Heart left ventricle (tissue), 16 donors: ENCODE data around the gene HS6ST3. TPM values are rescaled to one million over a fixed set of nuclear protein-coding genes. Genes with fewer than 3 reads are reported as not detected.

Experiments
- ATAC-seq, 4 donors: fragments of 200-7000 bp; cut with Tn5 transposase; one replicate each; pipeline ENCODE4 v1.9.1; 2020 to 2022; ENCODE audit warnings: moderate library complexity in 4 of 4, mild to moderate bottlenecking in 3 of 4, moderate number of reproducible peaks in 1 of 4
- DNase-seq, 5 donors: peaks; one replicate each; pipeline ENCODE4 v3.0.0-alpha.2; 2020
- H3K27ac ChIP-seq, 12 donors: fragments of 200-600 bp; sonication (generic) in 4 of 12; one replicate each; pipeline versions ENCODE4 v1.5.0 to v1.8.0; 2016 to 2022; ENCODE audit warnings: mild to moderate bottlenecking in 2 of 12
- H3K27me3 ChIP-seq, 9 donors: fragments of 200-600 bp; sonication (generic) in 2 of 9; one replicate each; pipeline versions ENCODE4 v1.5.1 to v1.8.0; 2016 to 2022; ENCODE audit warnings: mild to moderate bottlenecking in 3 of 9
- H3K36me3 ChIP-seq, 9 donors: fragments of 200-600 bp; sonication (generic) in 2 of 9; one replicate each; pipeline versions ENCODE4 v1.5.0 to v1.8.0; 2018 to 2022; ENCODE audit warnings: mild to moderate bottlenecking in 2 of 9
- H3K4me1 ChIP-seq, 12 donors: fragments of 200-600 bp; sonication (generic) in 4 of 12; one replicate each; pipeline versions ENCODE4 v1.5.0 to v1.8.0; 2016 to 2022; ENCODE audit warnings: mild to moderate bottlenecking in 3 of 12
- H3K4me3 ChIP-seq, 12 donors: fragments of 200-600 bp; sonication (generic) in 4 of 12; one replicate each; pipeline versions ENCODE4 v1.5.0 to v1.8.0; 2017 to 2022; ENCODE audit warnings: mild to moderate bottlenecking in 9 of 12, moderate library complexity in 4 of 12
- H3K9me3 ChIP-seq, 12 donors: fragments of 200-600 bp; sonication (generic) in 4 of 12; one replicate each; pipeline versions ENCODE4 v1.5.0 to v1.8.0; 2016 to 2022; ENCODE audit warnings: mild to moderate bottlenecking in 1 of 12
- POLR2A ChIP-seq, 2 donors: fragments of 450-650 bp; IDR thresholded peaks; one replicate each; pipeline ENCODE4 v1.6.1; 2017; ENCODE audit warnings: antibody characterized with exemption in 2 of 2, mild to moderate bottlenecking in 2 of 2, moderate library complexity in 2 of 2
- WGBS, 4 donors: extraction: QIAGEN DNeasy Blood & Tissue Kit in 2 of 4; methylation state at CpG; one replicate each; pipeline versions ENCODE4 v1.1.5 to v1.1.7; 2013 to 2018; 5-methylcytosine and 5-hydroxymethylcytosine counted together
- intact Hi-C, 10 donors: fragments of 100-400 bp; cut with DNase I; formaldehyde crosslinking; loops; one replicate each; pipeline versions ENCODE4 v1.11.1 to v1.14.2; 2022
- polyA plus RNA-seq, 2 donors: library from polyadenylated mRNA; stranded (reverse); fragments of 200-250 nt; gene quantifications; one replicate each; pipeline ENCODE4 v1.2.3, GENCODE V29; 2013
- total RNA-seq, 9 donors: library from RNA; depleted of rRNA in 2 of 9; stranded (reverse); fragments of >200 nt in 2 of 9; fragmentation: NEBNext Ultra II Directional in 3 of 9; extraction: Animal tissue kit (Norgen Biotek cat#: 25700) in 3 of 9; gene quantifications; one replicate each; pipeline versions ENCODE4 v1.1.0 to v1.2.4, GENCODE V29; 2016 to 2023
- TF ChIP-seq, protein P1 (sequence below), 12 donors: fragments of 200-600 bp; sonication (generic) in 4 of 12; IDR thresholded peaks; one replicate each; pipeline versions ENCODE4 v1.5.0 to v1.8.0; 2018 to 2022; ENCODE audit warnings: antibody characterized with exemption in 12 of 12, mild to moderate bottlenecking in 5 of 12
- donor health status: ischemic (EF 13 %, LVEDD 7.1; RV severe dilation, severe dysfunction).
- donor health status: healthy with polysubstance abuse.
- donor health status: DM: no; HTN: yes; CAD: no.
- donor health status: DM: no; HTN: no; CAD: no.
- donor health status: ischemic (EF 25% LVEDD 6.9; RV normal size, moderate dysfunction).
- donor health status: ischemic (EF 25% LVEDD 5.7; RV mildly dilated, moderate dysfunction).
- donor health status: healthy.
- donor health status: DM: yes; HTN: yes; CAD: no.
- donor health status: ischemic (EF 35%, LVEDD 5.7; RV mildly dilated, moderate dysfunction).
- donor health status: nonischemic (EF 11% LVEDD 7.7; RV severe dilation, severe dysfunction).
- donor health status: DM: yes; HTN: yes; CAD: no.
- donor health status: PGD.
- donor health status: ischemic (EF 29% LVEDD 5.4; RV normal size, mild dysfunction).
- donor health status: nonischemic (EF 23%, LVEDD 6.1; RV moderate dilation, normal function).

HS6ST3 gene
- total and polyA plus RNA-seq, 11 donors = 0.01 to 5.2 (median 1.2) TPM

DNA sequence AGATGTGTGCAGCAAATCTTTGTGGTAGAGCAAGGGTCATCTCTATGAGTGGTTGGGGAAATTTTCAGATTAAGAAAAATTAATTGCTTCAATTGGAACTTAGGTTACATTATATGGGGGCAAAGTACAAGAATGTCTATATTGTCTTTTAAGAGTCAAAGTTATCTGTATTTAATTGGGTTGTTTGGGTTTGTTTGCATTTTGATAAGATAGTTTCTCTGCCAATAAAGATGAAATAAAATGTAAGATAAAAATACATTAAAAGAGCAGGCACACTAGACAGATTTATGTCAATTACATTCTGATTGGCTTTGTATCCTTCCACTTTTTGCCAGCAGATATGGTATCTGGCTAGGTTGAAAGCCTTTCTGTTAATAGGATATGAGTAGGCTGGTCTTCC lies 587.1 kb downstream of the HS6ST3 start:
- no peaks in the 10 kb centered on the region for H3K27me3 ChIP-seq
- DNase-seq (no peak), ATAC-seq (no peak)
- no peaks in the 10 kb centered on the region for H3K36me3 ChIP-seq
- H3K4me3 ChIP-seq = no peak overlapping the region
- TF ChIP-seq, protein P1, sequence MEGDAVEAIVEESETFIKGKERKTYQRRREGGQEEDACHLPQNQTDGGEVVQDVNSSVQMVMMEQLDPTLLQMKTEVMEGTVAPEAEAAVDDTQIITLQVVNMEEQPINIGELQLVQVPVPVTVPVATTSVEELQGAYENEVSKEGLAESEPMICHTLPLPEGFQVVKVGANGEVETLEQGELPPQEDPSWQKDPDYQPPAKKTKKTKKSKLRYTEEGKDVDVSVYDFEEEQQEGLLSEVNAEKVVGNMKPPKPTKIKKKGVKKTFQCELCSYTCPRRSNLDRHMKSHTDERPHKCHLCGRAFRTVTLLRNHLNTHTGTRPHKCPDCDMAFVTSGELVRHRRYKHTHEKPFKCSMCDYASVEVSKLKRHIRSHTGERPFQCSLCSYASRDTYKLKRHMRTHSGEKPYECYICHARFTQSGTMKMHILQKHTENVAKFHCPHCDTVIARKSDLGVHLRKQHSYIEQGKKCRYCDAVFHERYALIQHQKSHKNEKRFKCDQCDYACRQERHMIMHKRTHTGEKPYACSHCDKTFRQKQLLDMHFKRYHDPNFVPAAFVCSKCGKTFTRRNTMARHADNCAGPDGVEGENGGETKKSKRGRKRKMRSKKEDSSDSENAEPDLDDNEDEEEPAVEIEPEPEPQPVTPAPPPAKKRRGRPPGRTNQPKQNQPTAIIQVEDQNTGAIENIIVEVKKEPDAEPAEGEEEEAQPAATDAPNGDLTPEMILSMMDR (IDR thresholded peaks at IDR 0.05) = no peak
- no peak for TF ChIP-seq POLR2A (IDR thresholded peaks at IDR 0.05)
- H3K9me3 ChIP-seq = peaks cover 0 to 4% (median 0%) of the 10 kb centered on the region in 12 donors
- intact Hi-C loops = no loop called here
- H3K4me1 ChIP-seq = no peaks in the 10 kb centered on the region
- no peak overlapping the region for H3K27ac ChIP-seq

DNA sequence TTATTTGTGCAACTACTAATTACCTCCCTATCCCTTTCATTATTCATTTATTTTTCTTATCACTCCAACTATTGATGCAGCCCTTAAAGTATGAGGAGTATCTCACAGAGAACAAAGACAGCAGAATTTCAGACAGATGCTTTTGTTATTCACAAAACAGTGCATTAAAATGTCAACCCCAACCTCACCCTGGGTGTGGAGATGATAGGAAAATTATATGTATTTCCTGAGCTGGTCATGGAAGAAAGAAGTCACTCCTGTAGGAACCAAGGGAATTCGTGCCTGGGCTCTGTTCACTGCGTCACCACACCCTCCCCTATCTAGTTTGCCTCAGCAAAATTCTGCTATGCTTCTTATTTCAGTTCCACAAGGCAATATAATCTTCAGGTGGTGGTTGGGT lies 588.9 kb downstream of the HS6ST3 start:
- DNase-seq = no peak
- Histone ChIP-seq H3K4me1 (peaks cover 0 to 5% (median 0%) of the 10 kb centered on the region in 12 donors), H3K9me3 (peaks cover 0 to 4% (median 0%) of the 10 kb centered on the region in 12 donors), H3K4me3 (no peak overlapping the region), H3K36me3 (no peaks in the 10 kb centered on the region), H3K27ac (no peak overlapping the region), H3K27me3 (no peaks in the 10 kb centered on the region)
- WGBS, 4 donors = 45 to 85% (median 70%) methylated on average over 2 of the region's 2 CpGs
- no peak for ATAC-seq
- TF ChIP-seq POLR2A (IDR thresholded peaks at IDR 0.05) = no peak
- TF ChIP-seq, protein P1 (IDR thresholded peaks at IDR 0.05) = no peak
- intact Hi-C loops = no loop called here

DNA sequence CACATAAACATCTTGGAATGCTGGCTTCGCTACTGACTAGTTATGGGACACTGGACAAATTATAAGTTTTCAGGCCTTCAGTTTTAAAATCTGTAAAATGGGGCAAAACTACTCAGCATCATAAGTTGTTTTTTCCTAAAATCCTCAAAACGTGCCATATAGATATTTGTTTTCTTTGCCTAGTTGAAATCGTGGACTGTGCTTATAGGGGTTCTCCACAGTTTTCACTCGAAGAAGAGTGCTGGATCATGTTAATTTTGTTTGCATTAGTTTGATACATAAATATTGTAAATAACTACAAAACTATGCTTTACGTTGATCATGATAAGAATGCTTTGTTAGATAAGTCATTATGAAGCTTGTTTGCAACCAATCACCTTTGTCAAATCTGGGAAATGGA lies 591.0 kb downstream of the HS6ST3 start:
- H3K27me3 ChIP-seq = no peaks in the 10 kb centered on the region
- H3K36me3 ChIP-seq = no peaks in the 10 kb centered on the region
- 85 to 87% (median 86%) methylated on average over 5 of the region's 5 CpGs for WGBS, 4 donors
- H3K9me3 ChIP-seq = peaks cover 0 to 4% (median 0%) of the 10 kb centered on the region in 12 donors
- no peak overlapping the region for H3K27ac ChIP-seq
- TF ChIP-seq, protein P1 (IDR thresholded peaks at IDR 0.05) = no peak
- no peak for TF ChIP-seq POLR2A (IDR thresholded peaks at IDR 0.05)
- no peak for DNase-seq
- no peak for ATAC-seq
- H3K4me1 ChIP-seq = peaks cover 0 to 8% (median 0%) of the 10 kb centered on the region in 12 donors
- intact Hi-C loops = no loop called here
- H3K4me3 ChIP-seq = no peak overlapping the region

DNA sequence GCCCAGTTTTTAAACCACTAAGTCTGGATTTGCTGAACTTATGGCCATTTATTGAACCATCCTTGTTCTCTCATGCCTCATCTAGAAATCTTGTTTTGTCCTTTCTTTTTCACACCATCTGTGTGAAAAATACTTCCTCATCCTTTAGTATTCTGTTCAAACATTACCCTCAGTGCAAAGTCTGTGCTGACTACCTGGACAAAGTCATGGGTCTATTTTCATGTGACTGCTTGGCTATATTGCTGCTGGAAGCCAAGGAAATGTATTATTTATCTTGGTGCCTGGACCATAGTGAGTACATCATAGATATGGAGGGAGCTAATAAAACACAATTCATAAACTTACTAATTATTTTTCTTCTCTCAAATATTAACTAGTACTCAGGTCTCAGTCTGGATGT lies 591.9 kb downstream of the HS6ST3 start:
- Histone ChIP-seq H3K9me3 (peaks cover 0 to 4% (median 0%) of the 10 kb centered on the region in 12 donors), H3K27ac (no peak overlapping the region), H3K4me3 (no peak overlapping the region), H3K36me3 (no peaks in the 10 kb centered on the region), H3K27me3 (no peaks in the 10 kb centered on the region), H3K4me1 (peaks cover 0 to 8% (median 0%) of the 10 kb centered on the region in 12 donors)
- no peak for DNase-seq
- no peak for ATAC-seq
- TF ChIP-seq POLR2A (IDR thresholded peaks at IDR 0.05) = no peak
- TF ChIP-seq, protein P1 (IDR thresholded peaks at IDR 0.05) = no peak
- intact Hi-C loops = no loop called here
